ENCODE measurements around the gene PROB1. TPM values are rescaled to one million over a fixed set of nuclear protein-coding genes. Genes with fewer than 3 reads are reported as not detected.

Gene PROB1
- total RNA-seq, 4 donors from 2014 or later, result 0.18 to 0.94 (median 0.84) TPM

DNA sequence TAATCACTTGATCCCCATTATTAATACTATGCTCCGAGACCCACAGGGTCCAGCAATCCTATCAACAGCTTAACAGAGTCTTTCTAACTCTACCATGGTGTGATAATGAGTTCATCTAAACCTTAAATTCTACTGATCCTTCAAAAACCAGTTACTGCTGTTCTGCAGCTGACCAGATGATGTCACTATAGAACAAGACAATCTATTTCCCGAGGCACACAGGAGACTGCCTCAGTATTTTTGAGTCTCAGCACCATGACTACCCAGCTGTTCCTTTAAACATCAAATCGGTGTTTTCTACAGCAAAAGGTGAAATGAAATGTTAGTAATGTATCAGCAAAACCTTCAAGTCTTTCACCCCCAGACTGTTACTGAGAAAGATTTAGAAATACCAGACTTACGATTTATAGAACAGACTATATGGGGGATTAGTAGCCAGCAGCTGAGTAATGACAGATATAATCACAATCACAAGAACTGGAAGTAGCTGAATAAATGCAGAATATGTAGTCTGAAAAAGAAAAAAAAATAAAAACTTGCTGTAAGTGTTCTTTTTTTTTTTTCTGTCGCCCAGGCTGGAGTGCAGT lies 27.5 kb upstream of the PROB1 start:
- peak in 2 of 3 donors; percentile 37 to 70 for DNase-seq
- Histone ChIP-seq H3K27ac (no peak overlapping the region), H3K27me3 (no peaks in the 10 kb centered on the region), H3K4me1 (peaks cover 0 to 5% (median 2%) of the 10 kb centered on the region in 4 donors), H3K9me3 (no peaks in the 10 kb centered on the region), H3K36me3 (peaks cover 0 to 13% (median 0%) of the 10 kb centered on the region in 3 donors), H3K4me3 (no peak overlapping the region)
- TF ChIP-seq, protein P1, sequence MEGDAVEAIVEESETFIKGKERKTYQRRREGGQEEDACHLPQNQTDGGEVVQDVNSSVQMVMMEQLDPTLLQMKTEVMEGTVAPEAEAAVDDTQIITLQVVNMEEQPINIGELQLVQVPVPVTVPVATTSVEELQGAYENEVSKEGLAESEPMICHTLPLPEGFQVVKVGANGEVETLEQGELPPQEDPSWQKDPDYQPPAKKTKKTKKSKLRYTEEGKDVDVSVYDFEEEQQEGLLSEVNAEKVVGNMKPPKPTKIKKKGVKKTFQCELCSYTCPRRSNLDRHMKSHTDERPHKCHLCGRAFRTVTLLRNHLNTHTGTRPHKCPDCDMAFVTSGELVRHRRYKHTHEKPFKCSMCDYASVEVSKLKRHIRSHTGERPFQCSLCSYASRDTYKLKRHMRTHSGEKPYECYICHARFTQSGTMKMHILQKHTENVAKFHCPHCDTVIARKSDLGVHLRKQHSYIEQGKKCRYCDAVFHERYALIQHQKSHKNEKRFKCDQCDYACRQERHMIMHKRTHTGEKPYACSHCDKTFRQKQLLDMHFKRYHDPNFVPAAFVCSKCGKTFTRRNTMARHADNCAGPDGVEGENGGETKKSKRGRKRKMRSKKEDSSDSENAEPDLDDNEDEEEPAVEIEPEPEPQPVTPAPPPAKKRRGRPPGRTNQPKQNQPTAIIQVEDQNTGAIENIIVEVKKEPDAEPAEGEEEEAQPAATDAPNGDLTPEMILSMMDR (IDR thresholded peaks at IDR 0.05), result peak; percentile 53 to 97 (median 86)
- no peak for TF ChIP-seq POLR2A (IDR thresholded peaks at IDR 0.05)

DNA sequence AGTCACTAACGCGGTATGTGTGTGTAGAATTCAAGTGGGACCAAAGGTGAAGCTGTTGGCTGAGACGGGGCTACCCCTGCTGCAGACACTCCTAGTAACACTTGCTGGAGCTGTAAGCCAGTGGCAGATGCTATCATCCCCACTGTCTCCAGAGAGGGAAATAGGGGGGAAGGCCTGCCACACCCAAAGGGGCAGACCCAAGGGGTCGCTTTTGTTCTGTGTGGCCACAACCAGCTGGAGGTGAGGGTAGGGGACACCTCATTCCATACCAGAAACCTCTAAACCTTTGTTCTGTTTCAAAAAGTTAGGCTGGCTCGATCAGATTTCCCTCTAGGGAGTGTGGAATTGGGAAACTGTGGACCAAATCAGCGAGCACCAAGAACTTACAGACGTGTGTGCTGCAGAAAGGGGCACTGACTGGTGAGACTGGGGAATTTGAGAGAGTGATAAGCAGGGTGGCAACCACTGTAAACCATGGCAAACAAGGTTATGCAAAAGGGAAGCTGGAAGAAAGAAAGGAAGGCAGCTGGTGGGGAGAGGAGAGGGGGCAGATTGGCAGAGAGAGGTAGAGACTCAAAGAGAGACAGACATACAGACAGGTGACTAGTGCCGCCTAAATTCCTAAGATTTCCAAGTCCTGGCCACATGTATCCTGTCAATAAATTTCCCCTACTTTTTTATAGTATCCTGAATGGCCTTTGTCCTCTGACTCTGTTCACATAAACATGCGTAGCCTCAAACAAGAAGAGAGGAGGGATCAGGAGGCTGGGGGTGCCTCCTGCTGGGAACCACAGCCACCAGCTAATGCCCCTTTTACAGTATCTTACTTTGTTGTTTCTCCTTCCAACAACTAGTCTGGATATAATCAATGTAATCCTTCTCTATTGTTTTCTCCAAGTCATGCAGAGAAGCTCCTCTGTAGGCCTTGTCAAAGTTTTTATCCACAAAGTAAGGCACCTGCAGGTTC lies 24.6 kb upstream of the PROB1 start:
- TF ChIP-seq POLR2A (IDR thresholded peaks at IDR 0.05), result no peak
- TF ChIP-seq, protein P1 (IDR thresholded peaks at IDR 0.05), result peak in 3 of 6 experiments; percentile 19 to 37 (median 32)
- H3K4me1 ChIP-seq, result peaks cover 0 to 27% (median 8%) of the 10 kb centered on the region in 4 donors
- no peaks in the 10 kb centered on the region for H3K27me3 ChIP-seq
- no peaks in the 10 kb centered on the region for H3K36me3 ChIP-seq
- H3K9me3 ChIP-seq, result no peaks in the 10 kb centered on the region
- H3K27ac ChIP-seq, result peak overlapping the region in 2 of 4 donors; percentile 8 to 61
- no peak overlapping the region for H3K4me3 ChIP-seq
- peak in 1 of 3 donors; percentile 46 for DNase-seq

DNA sequence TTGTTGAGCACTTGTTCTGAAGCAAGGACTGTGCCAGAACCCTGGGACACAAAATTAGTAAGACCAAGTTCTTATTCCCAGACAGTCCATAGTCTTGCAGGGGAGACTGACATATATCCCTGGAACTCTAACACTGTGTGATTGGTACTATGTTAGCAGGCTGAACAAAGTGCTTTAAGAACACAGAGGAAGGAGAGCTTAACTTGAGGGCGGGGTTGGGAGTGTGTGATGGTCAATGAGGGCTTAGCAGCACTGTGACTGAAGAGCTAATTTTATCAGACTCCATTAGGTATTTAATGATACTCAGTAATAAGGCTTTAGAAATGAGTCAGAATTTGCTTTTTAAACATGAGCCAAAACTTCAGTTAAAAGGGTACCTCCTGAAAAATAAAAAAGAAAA lies 23.9 kb upstream of the PROB1 start:
- TF ChIP-seq, protein P1 (IDR thresholded peaks at IDR 0.05), result no peak
- no peak for TF ChIP-seq POLR2A (IDR thresholded peaks at IDR 0.05)
- no peak for DNase-seq
- Histone ChIP-seq H3K36me3 (no peaks in the 10 kb centered on the region), H3K9me3 (no peaks in the 10 kb centered on the region), H3K27me3 (no peaks in the 10 kb centered on the region), H3K27ac (peak overlapping the region in 1 of 4 donors; percentile 61), H3K4me1 (peaks cover 0 to 29% (median 9%) of the 10 kb centered on the region in 4 donors), H3K4me3 (no peak overlapping the region)

DNA sequence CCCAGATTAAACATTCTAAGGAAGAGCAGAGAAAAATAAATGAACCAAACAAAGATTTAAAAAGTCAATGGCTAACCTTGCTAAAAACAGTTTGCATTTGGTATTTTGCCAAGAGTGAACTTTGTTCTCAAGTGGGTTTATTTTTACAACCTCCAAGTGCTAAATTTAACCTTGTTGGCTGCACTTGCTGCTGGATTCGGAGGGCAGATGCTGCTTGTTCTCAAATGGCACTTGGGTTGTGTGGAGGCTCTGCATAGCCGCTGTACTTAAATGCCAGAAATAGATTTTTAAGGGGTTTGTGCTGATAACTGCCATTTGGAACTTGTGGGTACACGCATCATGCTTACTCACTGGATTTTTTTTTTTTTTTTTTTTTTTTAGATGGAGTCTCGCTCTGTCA lies 22.3 kb upstream of the PROB1 start:
- TF ChIP-seq, protein P1 (IDR thresholded peaks at IDR 0.05), result no peak
- TF ChIP-seq POLR2A (IDR thresholded peaks at IDR 0.05), result no peak
- Histone ChIP-seq H3K4me1 (peaks cover 0 to 29% (median 9%) of the 10 kb centered on the region in 4 donors), H3K4me3 (no peak overlapping the region), H3K9me3 (no peaks in the 10 kb centered on the region), H3K27me3 (no peaks in the 10 kb centered on the region), H3K36me3 (no peaks in the 10 kb centered on the region), H3K27ac (peak overlapping the region in 1 of 4 donors; percentile 33)
- no peak for DNase-seq

DNA sequence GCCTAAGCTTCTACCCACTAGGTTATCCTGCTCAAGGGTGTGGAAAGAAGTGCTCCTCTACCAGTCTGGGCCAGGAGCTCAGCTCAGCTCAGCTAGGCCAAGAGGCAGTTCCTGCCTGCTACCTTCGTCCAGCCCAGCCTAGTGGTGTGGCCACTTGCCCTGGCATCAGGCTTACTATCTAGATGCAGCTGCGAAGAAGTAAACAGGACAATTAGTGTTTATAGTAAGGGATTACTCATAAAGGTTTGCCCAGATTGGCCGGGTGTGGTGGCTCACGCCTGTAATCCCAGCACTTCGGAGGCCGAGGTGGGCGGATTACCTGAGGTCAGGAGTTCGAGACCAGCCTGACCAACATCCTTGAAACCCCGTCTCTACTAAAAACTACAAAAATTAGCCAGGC lies 21.7 kb upstream of the PROB1 start:
- H3K4me1 ChIP-seq, result peaks cover 0 to 29% (median 9%) of the 10 kb centered on the region in 4 donors
- H3K9me3 ChIP-seq, result no peaks in the 10 kb centered on the region
- TF ChIP-seq POLR2A (IDR thresholded peaks at IDR 0.05), result peak; percentile 47 to 58
- TF ChIP-seq, protein P1 (IDR thresholded peaks at IDR 0.05), result no peak
- peak overlapping the region in 2 of 4 donors; percentile 33 to 78 for H3K27ac ChIP-seq
- H3K36me3 ChIP-seq, result no peaks in the 10 kb centered on the region
- H3K27me3 ChIP-seq, result no peaks in the 10 kb centered on the region
- no peak overlapping the region for H3K4me3 ChIP-seq
- peak in 2 of 3 donors; percentile 70 to 74 for DNase-seq

All from Peyer's patch (tissue), 4 donors.